Activated CD4-positive, CD25-positive, alpha-beta regulatory T cell treated with anti-CD3 and anti-CD28 coated beads, Interleukin-2, amount 50 U/mL, for 16 hours (primary cell): ENCODE data around the gene KATNBL1.

Experiments used
- DNase-seq: peaks from one replicate; pipeline ENCODE4 v3.0.0-alpha.2; 2020; ENCODE audit warnings: low read depth, low spot score

The KATNBL1 gene, protein sequence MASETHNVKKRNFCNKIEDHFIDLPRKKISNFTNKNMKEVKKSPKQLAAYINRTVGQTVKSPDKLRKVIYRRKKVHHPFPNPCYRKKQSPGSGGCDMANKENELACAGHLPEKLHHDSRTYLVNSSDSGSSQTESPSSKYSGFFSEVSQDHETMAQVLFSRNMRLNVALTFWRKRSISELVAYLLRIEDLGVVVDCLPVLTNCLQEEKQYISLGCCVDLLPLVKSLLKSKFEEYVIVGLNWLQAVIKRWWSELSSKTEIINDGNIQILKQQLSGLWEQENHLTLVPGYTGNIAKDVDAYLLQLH

DNA sequence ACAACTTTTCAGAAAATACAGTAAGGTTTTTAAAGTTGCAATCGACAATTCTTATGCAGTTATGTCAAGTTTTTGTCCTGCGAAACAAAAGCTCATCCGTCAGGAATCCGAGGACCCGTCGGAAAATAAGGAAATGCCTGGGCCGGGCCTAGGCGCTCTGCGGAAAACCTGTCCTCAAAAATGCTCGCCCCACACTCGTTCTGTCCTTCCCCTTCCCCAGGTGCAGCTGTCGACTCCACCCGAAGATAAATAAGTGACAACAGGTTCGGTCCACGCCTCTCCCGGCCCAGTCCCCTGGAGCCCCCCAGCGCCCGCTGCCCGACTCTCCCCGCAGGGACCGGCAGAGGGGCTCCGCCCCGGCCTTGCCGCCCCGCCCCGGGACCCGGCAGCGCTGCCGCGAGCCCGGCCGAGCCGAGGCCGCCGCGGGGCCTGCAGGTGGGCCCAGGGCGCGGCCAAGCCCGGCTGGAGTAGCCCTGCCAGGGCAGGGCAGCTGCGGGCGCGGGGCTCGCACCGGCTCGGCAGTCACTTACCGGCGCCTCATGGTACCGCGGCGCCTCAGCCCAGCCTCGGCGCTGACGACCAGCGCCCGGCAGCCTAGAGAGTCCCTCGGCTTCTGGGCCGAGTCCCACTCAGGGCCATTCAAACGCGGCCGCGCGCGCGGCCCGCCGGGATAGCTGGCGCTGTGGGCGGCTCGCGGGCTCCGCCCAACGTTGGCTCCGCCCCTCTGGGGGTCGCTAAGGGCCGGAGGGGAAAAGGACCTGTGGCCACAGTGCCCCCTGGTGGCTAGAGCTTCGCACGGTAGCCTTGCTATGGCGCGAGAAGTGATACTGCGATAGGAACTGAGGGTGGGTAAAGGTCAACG lies at the start of gene KATNBL1:
Gene KATNBL1, minus strand, starts transcription at position 676 of the 862 bp plus-strand sequence. CDS start 46,420 bp downstream, outside the sequence.
- peak; percentile 94 for DNase-seq

DNA sequence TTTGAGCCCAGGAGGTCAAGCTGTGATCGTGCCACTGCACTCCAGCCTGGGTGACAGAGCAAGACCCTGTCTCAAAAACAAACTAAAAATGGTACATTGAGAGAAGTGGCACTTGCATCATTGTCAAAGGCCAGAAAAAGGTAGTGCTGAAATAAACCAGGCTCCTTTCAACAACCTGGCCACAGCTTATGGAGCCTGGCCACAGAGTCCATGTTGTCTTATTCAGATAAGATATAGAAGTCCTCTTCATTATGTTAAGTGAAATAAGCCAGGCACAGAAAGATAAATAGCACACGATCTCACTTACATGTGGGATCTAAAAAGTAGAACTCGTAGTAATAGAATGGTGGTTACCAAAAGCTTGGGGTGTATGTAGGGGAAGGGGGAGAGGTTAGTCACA lies 49.7 kb upstream of the KATNBL1 start:
- no peak for DNase-seq

DNA sequence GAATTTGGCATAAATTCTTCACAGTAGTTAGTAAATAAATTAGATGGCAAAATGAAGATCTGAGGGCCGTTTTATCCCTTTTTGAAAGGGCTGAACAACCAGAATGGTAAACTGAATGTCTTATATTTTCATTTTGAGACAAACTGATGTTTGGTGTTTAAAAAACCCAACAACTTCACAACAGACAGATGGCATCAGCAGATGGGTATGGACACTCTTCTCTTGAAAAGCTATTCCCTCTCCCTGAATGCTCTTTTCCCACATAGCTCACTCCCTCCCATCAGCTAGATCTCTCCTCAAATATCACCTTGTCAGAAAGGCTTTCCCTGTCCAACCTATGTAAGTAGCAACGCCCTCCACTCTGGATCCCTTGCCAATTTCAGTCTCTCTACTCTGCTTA lies 48.3 kb upstream of the KATNBL1 start:
- DNase-seq, result no peak

DNA sequence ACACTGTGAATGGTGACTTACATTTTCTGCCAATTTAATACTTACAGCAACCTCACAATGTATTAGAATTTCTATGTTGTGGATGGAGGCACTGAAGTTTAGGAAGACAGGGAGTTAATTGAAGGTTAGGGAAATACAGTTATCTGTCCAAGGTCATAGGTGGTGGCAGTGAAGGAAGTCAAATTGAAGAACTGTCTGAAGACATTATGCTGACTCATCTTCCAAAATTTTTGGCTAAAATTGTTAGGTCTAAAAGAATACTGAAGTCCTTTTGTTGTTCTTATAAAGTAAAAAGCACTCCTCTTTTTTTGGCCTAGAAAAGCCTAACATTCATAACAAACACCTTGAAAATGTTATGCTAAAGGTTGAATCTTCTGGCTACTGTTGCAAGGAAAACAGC lies 42.6 kb upstream of the KATNBL1 start:
- DNase-seq, result no peak

DNA sequence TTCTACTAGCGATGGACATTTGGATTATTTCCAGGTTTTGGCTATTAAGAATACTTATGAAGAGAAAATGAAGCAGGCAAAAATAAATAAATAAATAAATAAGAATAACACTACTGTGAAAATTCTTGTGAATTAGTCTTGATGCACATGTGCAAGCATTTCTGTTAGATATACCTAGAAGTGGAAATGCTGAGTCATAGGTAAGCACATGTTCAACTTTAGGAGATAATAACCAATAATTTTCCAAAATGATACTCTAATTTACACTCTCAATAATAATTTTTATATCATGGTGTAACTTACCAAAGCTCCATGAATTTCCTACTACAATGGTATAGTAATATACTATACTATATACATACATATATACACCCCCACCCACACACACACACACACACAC lies 38.3 kb upstream of the KATNBL1 start:
- DNase-seq, result no peak

GRCh38 chr15:34246276-34246976 lies 36.5 kb upstream of the KATNBL1 start:
- no peak for DNase-seq

DNA sequence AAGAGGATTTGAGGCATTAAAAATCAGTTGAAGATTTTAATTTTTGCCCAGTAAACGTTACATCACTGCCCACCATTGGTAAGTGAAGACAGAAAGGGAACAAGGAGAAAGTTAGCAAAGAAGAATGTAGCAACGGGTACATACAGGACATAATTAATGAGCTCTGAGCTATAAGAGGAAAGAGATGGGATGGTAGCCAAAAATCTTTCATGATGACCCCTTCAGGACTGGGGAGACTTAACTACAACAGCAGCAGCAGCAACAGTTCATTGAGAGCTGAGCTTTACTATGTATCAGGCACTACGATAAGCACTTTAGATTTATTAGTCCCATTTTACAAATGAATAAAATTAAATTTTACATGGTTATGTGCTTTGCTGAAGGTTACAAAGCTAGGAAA lies 33.3 kb upstream of the KATNBL1 start:
- no peak for DNase-seq

DNA sequence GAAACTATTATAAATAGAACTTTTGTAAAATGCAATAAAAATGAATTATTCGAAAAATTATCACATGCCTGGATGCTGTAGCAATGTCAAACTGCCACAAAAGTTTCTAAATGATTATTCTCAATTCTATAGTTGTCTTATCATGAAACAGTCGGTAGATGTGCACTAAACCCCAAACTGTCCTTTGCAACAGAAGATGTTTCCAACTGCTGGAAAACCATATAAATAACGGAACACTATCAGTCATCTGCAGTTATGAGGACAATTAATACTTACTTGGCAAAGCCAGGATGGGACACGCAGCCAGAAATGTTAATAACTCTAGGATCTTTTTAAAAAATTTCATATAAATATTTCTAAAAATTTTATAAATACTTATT lies 32.4 kb upstream of the KATNBL1 start:
- no peak for DNase-seq

- no peak for DNase-seq
These were observed 31.8 kb upstream of the KATNBL1 start for GRCh38 chr15:34241376-34242330.

- no peak for DNase-seq
These were observed 30.6 kb upstream of the KATNBL1 start for GRCh38 chr15:34240537-34240936.

DNA sequence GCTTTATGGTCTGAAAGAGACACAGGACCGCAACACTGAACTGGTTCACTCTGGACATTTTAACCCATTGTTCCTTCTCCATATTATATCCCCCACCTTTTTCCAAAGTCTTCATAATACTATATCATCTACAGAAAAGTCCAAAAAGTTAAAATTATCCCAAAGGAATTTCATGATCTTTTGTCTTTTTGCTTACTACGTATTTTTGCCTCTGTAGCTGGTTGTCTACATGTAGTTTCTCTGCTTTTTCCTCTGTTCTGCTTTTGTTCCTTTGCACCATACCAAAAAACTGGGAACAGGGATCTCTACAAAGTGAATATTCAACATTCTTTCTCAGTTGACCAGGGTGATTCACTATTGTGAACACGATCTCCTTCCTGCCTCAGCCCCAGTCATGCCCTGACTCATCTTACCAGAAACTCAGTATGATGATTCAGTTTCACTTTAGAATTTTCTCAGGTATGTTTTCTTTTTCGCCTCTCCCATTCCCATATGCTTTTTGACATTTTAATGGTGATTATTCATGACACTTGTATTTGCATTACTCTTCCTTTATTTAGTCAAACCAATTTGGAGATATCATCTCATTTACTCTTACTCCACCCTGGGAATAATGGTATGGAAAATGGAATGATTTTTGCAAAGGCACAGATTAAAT lies 29.4 kb upstream of the KATNBL1 start:
- DNase-seq, result no peak

- DNase-seq, result no peak
These were observed 23.7 kb upstream of the KATNBL1 start for GRCh38 chr15:34233614-34234013.

- DNase-seq, result no peak
These were observed 14.2 kb upstream of the KATNBL1 start for GRCh38 chr15:34223904-34224596.

DNA sequence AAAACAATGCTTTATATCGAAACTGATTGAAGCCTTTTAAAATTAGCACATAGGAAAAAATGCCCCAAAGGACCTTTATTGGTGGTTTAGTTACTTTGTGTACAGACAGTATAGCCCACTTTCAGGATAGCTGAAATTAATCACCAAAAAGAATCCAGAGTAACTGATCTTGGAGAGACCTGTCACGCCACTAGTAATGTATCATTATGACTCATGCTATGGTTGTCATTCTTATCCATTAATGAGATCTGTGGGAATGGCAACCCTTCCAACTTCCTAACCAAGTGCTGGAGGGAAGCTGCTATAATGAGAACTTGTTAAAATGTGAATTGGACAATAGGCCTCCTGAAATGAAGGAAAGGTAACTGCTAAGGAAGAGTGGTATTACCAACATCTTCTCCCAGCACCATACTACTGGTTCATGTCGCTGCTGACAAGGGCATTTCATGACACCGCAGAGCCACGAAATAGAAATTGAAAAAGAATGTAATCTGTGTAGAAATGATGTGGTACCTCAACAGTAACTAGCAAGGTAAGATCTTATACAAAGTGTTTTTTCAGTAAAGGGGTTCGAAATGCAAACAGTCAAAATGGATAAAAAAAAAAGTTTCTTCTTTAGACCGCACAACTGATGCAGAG lies 7.8 kb upstream of the KATNBL1 start:
- DNase-seq, result no peak

DNA sequence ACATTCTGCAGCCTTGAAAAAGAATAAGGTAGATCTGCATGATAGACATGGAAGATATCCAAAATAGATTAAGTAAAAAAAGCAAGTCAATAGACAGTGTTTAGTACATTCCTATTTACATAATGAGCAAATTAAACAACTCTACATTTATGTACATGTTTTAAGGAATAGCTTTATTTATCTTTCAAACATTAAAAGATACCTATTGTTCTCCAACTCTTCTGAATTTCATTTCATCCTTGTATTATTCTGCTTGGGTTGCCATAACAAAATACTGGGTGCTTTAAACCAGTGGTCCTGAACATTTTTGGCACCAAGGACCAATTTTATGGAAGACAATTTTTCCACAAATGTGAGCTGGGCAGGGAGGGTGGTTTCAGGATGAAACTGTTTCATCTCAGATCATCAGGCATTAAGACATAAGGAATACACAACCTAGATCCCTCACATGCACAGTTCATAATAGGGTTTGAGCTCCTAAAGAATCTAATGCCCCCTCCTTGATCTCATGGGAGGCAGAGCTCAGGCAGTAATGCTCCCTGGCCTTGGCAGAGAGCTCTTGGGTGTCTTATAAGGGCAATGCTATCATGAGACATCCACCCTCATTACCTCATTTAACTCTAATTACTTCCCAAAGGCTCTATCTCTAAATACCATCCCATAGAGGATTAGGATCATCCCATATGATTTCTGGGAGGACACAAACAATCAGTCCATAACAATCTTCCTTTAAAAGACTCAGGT lies 6.8 kb upstream of the KATNBL1 start:
- DNase-seq, result no peak

DNA sequence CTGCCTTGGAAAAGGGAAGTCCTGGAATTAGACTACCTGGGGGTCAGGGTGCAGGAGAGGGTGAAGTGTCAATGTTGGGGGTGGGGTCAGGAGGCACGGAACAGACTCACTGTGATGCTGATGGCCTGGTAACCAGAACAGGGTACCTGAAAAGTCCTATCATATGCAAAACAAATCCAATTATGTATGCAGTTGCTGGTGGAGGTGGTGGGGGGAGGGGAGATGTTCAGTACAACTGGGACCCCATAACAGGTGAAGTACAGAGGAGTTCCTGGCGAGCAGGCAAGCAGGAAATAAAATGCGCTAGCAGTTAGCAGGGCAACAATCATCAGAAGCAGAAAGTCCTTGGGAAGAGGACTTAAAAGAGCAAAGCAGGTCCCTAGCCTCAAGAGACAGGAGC lies 4.2 kb upstream of the KATNBL1 start:
- DNase-seq, result no peak

DNA sequence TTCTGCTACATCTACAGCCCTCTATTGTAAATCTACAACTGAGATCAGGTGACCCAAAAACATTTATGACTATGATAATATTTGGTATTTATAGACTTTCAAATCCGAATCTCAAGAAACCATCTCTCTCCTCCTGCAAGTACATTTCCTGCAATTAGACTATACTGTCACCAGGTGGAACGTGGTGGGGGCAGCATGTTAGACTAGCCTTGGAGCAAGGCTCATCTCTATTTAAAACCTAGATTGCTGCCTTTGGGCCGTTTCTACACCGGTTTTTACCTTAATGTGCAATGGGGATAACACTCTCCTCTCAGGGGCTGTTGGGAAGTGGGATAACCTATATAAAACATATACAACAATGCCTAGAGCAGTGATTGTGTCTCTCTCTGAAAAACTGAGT lies 3.8 kb upstream of the KATNBL1 start:
- DNase-seq, result no peak

GRCh38 chr15:34206011-34206410 lies 3.9 kb downstream of the KATNBL1 start:
- no peak for DNase-seq

GRCh38 chr15:34203936-34204335 lies 6.0 kb downstream of the KATNBL1 start:
- no peak for DNase-seq
